CD14-positive monocyte (primary cell): Measurements from ENCODE around the gene ZNF362. TPM values are rescaled to one million over a fixed set of nuclear protein-coding genes. Genes with fewer than 3 reads are reported as not detected.

Source experiments
- DNase-seq, 3 donors: peaks; one replicate each; pipeline ENCODE4 v3.0.0-alpha.2; 2011 to 2022
- H2AFZ ChIP-seq: 2 replicates; pipeline ENCODE4 v1.6.0; 2012; ENCODE audit warnings: mild to moderate bottlenecking, low read depth, low read length, inconsistent platforms; ENCODE audit not compliant: insufficient read depth, poor library complexity, severe bottlenecking
- H3K27ac ChIP-seq, 2 donors: 1 replicate in 1 of 2; 2 replicates in 1 of 2; pipeline ENCODE4 v1.5.1; 2012 to 2013; ENCODE audit warnings: low read length in 2 of 2, control low read depth in 1 of 2, inconsistent platforms in 1 of 2, low read depth in 1 of 2, mild to moderate bottlenecking in 1 of 2
- H3K27me3 ChIP-seq, 2 donors: one replicate each; pipeline versions ENCODE4 v1.6.0 to v1.6.1; 2011 to 2013; ENCODE audit warnings: low read length in 2 of 2; ENCODE audit not compliant: control insufficient read depth in 2 of 2, insufficient read depth in 2 of 2
- H3K36me3 ChIP-seq, 2 donors: replicated peaks in 1 of 2; 1 replicate in 1 of 2; 2 replicates in 1 of 2; pipeline versions ENCODE4 v1.5.1 to v1.6.1; 2012 to 2013; ENCODE audit warnings: low read length in 2 of 2, control low read depth in 1 of 2, inconsistent platforms in 1 of 2, mild to moderate bottlenecking in 1 of 2; ENCODE audit not compliant: insufficient read depth in 2 of 2, control insufficient read depth in 1 of 2
- H3K4me1 ChIP-seq, 2 donors: 1 replicate in 1 of 2; 2 replicates in 1 of 2; pipeline versions ENCODE4 v1.5.1 to v1.6.1; 2012 to 2013; ENCODE audit warnings: low read length in 2 of 2, control low read depth in 1 of 2, inconsistent platforms in 1 of 2, mild to moderate bottlenecking in 1 of 2, moderate library complexity in 1 of 2; ENCODE audit not compliant: insufficient read depth in 2 of 2, control insufficient read depth in 1 of 2
- H3K4me2 ChIP-seq: replicated peaks from 2 replicates; pipeline ENCODE3; 2012; ENCODE audit warnings: low read length, moderate library complexity, mild to moderate bottlenecking; ENCODE audit not compliant: poor library complexity, severe bottlenecking; ENCODE audit errors: extremely low read depth
- H3K4me3 ChIP-seq, 3 experiments: fragments of 200-600 bp in 1 of 3; sonication (generic) in 1 of 3; replicated peaks in 1 of 3; 1 replicate in 2 of 3; 2 replicates in 1 of 3; pipeline ENCODE4 v1.5.1; 2011 to 2013; ENCODE audit warnings: low read length in 3 of 3, mild to moderate bottlenecking in 3 of 3, control low read depth in 2 of 3, low read depth in 2 of 3, inconsistent platforms in 1 of 3, moderate library complexity in 1 of 3
- H3K79me2 ChIP-seq: 2 replicates; pipeline ENCODE4 v1.6.0; 2012; ENCODE audit warnings: mild to moderate bottlenecking, control low read depth, inconsistent platforms, low read length, moderate library complexity; ENCODE audit not compliant: insufficient read depth
- H3K9ac ChIP-seq: 2 replicates; pipeline ENCODE4 v1.6.0; 2017; ENCODE audit warnings: low read length, mild to moderate bottlenecking; ENCODE audit not compliant: insufficient read depth, poor library complexity, severe bottlenecking
- H3K9me3 ChIP-seq, 2 donors: replicated peaks in 1 of 2; 1 replicate in 1 of 2; 2 replicates in 1 of 2; pipeline versions ENCODE4 v1.5.1 to v1.6.1; 2012 to 2013; ENCODE audit warnings: low read length in 2 of 2, control low read depth in 1 of 2; ENCODE audit not compliant: control insufficient read depth in 1 of 2, insufficient read depth in 1 of 2
- H4K20me1 ChIP-seq: 2 replicates; pipeline ENCODE4 v1.6.0; 2012; ENCODE audit warnings: mild to moderate bottlenecking, low read length, control low read depth, moderate library complexity; ENCODE audit not compliant: insufficient read depth
- H3K27ac Mint-ChIP-seq, 7 donors: one replicate each; pipeline ENCODE4 v1.8.0; 2020; ENCODE audit warnings: mild to moderate bottlenecking in 7 of 7, mixed read lengths in 7 of 7, moderate library complexity in 6 of 7, inconsistent platforms in 2 of 7
- H3K27me3 Mint-ChIP-seq, 3 donors: one replicate each; pipeline ENCODE4 v1.8.0; 2021 to 2022; ENCODE audit warnings: low read depth in 3 of 3, mild to moderate bottlenecking in 3 of 3, mixed read lengths in 3 of 3, moderate library complexity in 3 of 3, inconsistent platforms in 1 of 3
- H3K36me3 Mint-ChIP-seq, 2 donors: one replicate each; pipeline ENCODE4 v1.8.0; 2020; ENCODE audit warnings: mixed read lengths in 2 of 2, inconsistent platforms in 1 of 2, mild to moderate bottlenecking in 1 of 2
- H3K4me1 Mint-ChIP-seq: one replicate; pipeline ENCODE4 v1.8.0; 2020; ENCODE audit warnings: mild to moderate bottlenecking, mixed read lengths
- H3K4me3 Mint-ChIP-seq, 2 donors: one replicate each; pipeline ENCODE4 v1.8.0; 2020; ENCODE audit warnings: mild to moderate bottlenecking in 2 of 2, mixed read lengths in 2 of 2, moderate library complexity in 1 of 2
- H3K9me3 Mint-ChIP-seq, 7 donors: one replicate each; pipeline ENCODE4 v1.8.0; 2020 to 2022; ENCODE audit warnings: mixed read lengths in 7 of 7, mild to moderate bottlenecking in 6 of 7, moderate library complexity in 6 of 7, inconsistent platforms in 2 of 7
- CTCF ChIP-seq: fragments of 200-600 bp; IDR thresholded peaks from one replicate; pipeline ENCODE4 v1.8.0; 2022; ENCODE audit warnings: antibody characterized with exemption, mild to moderate bottlenecking
- WGBS: methylation state at CpG from one replicate; pipeline ENCODE4 v1.1.5; 2013; ENCODE audit warnings: missing lambda C conversion rate; ENCODE audit not compliant: insufficient coverage; 5-methylcytosine and 5-hydroxymethylcytosine counted together
- intact Hi-C, 2 donors: fragments of 100-400 bp; cut with micrococcal nuclease; formaldehyde crosslinking; loops; one replicate each; pipeline versions ENCODE4 v1.15.0 to v1.15.1; 2023
- polyA plus RNA-seq, 3 donors: library from polyadenylated mRNA; depleted of rRNA in 1 of 3; unstranded in 2 of 3; stranded (reverse) in 1 of 3; fragments of 300-500 nt in 2 of 3; fragments of >200 nt in 1 of 3; fragmentation: Illumina TruSeq in 2 of 3; gene quantifications; 1 replicate in 2 of 3; 2 replicates in 1 of 3; pipeline ENCODE4 v1.2.3, GENCODE V29; 2012 to 2021

The ZNF362 gene
- polyA plus RNA-seq, 3 donors = 11.4 to 18.9 (median 13.5) TPM

- no peak overlapping the region for H3K4me3 Mint-ChIP-seq
- H3K9me3 Mint-ChIP-seq = peaks cover 0 to 9% (median 7%) of the 10 kb centered on the region in 7 donors
- Histone ChIP-seq H3K36me3 (no peaks in the 10 kb centered on the region), H3K4me2 (no peak overlapping the region), H3K79me2 (no peaks in the 10 kb centered on the region), H3K27me3 (peaks cover 9 to 15% of the 10 kb centered on the region in 2 donors), H3K9ac (no peak overlapping the region), H3K4me1 (peaks cover 2 to 10% of the 10 kb centered on the region in 2 donors), H2AFZ (no peak overlapping the region), H3K9me3 (no peaks in the 10 kb centered on the region), H3K4me3 (no peak overlapping the region), H4K20me1 (no peaks in the 10 kb centered on the region), H3K27ac (no peak overlapping the region)
- no peaks in the 10 kb centered on the region for H3K36me3 Mint-ChIP-seq
- DNase-seq = no peak
- intact Hi-C loops = no loop called here
- H3K27ac Mint-ChIP-seq = no peak overlapping the region
- 83% methylated on average over 3 of the region's 8 CpGs for WGBS
- peaks cover 17 to 30% (median 26%) of the 10 kb centered on the region in 3 donors for H3K27me3 Mint-ChIP-seq
- TF ChIP-seq CTCF = no peak
- H3K4me1 Mint-ChIP-seq = peaks cover 14% of the 10 kb centered on the region
Observed at GRCh38 chr1:33310702-33311101, 54.4 kb downstream of the ZNF362 start.

- Mint-ChIP-seq H3K4me1 (peaks cover 7% of the 10 kb centered on the region), H3K9me3 (peaks cover 0 to 8% (median 3%) of the 10 kb centered on the region in 7 donors), H3K27ac (peak overlapping the region in 1 of 7 donors; percentile 28), H3K4me3 (no peak overlapping the region), H3K27me3 (peaks cover 8 to 20% (median 16%) of the 10 kb centered on the region in 3 donors), H3K36me3 (no peaks in the 10 kb centered on the region)
- TF ChIP-seq CTCF = no peak
- no peak overlapping the region for H3K9ac ChIP-seq
- intact Hi-C loops = no loop called here
- H3K27ac ChIP-seq = no peak overlapping the region
- WGBS = 92% methylated on average over 6 of the region's 7 CpGs
- H2AFZ ChIP-seq = no peak overlapping the region
- no peaks in the 10 kb centered on the region for H3K9me3 ChIP-seq
- peaks cover 2 to 3% of the 10 kb centered on the region in 2 donors for H3K4me1 ChIP-seq
- peaks cover 0 to 6% of the 10 kb centered on the region in 2 donors for H3K27me3 ChIP-seq
- no peaks in the 10 kb centered on the region for H3K36me3 ChIP-seq
- no peak overlapping the region for H3K4me3 ChIP-seq
- H3K4me2 ChIP-seq = no peak overlapping the region
- H4K20me1 ChIP-seq = no peaks in the 10 kb centered on the region
- no peaks in the 10 kb centered on the region for H3K79me2 ChIP-seq
- DNase-seq = no peak
Observed at GRCh38 chr1:33311706-33312412, 55.6 kb downstream of the ZNF362 start.
